22Rv1 (cell line): ENCODE data around the gene SBSN.

ENCODE experiments used
- ZFX ChIP-seq: fragments of 450-650 bp; IDR thresholded peaks from 2 replicates; pipeline ENCODE4 v1.6.1; 2017; ENCODE audit warnings: antibody characterized with exemption, borderline replicate concordance
- TF ChIP-seq, protein P1 (sequence below): fragments of 450-650 bp; IDR thresholded peaks from 2 replicates; pipeline ENCODE4 v1.5.1; 2017; ENCODE audit warnings: mild to moderate bottlenecking

DNA sequence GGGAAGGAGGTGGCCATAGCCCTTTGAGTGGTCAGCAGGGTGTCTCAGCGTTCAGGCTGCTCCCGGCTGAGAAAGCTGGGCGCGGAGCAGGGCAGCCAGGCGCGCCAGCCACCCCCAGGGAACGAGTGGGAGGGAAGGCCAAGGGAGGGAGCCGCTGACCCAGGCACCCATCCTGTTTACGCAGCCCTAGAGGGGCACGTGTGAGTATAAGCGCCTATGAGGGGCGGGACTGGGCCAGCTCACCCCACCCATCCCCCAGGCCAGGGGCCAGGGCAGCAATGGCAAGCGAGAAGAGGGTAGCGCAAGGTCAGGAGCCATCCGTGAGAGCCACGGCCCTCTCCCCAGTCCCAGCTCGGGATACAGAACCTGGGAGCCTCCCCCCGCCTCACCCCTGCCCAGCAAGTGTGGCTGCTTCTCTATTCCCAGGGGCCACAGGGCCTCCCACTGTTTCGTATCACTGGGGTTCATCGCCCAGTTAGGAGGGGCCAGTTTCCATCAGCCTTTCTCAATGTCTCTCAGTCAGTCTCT lies 13.8 kb downstream of the SBSN start:
- TF ChIP-seq, protein P1, sequence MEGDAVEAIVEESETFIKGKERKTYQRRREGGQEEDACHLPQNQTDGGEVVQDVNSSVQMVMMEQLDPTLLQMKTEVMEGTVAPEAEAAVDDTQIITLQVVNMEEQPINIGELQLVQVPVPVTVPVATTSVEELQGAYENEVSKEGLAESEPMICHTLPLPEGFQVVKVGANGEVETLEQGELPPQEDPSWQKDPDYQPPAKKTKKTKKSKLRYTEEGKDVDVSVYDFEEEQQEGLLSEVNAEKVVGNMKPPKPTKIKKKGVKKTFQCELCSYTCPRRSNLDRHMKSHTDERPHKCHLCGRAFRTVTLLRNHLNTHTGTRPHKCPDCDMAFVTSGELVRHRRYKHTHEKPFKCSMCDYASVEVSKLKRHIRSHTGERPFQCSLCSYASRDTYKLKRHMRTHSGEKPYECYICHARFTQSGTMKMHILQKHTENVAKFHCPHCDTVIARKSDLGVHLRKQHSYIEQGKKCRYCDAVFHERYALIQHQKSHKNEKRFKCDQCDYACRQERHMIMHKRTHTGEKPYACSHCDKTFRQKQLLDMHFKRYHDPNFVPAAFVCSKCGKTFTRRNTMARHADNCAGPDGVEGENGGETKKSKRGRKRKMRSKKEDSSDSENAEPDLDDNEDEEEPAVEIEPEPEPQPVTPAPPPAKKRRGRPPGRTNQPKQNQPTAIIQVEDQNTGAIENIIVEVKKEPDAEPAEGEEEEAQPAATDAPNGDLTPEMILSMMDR = no peak
- TF ChIP-seq ZFX = no peak
